NCI-H774 (cell line): Measurements from ENCODE around the gene ORAI2.
"Not testable (repeated sequence)": the region's sequence is repeated elsewhere in the genome, so short reads cannot be mapped to it uniquely, and the experiment has no call there.

ENCODE experiments used
- DNase-seq: peaks from one replicate; lab custom pipeline; 2025; lab: John Stamatoyannopoulos, UW

The ORAI2 gene

GRCh38 chr7:102503141-102503540, 69.8 kb downstream of the ORAI2 start:
- not testable (repeated sequence) for DNase-seq

- not testable (repeated sequence) for DNase-seq
These were observed 72.2 kb downstream of the ORAI2 start for GRCh38 chr7:102505298-102506185.
